ENCODE data around the gene SRPK3.

SRPK3 gene

GRCh38 chrX:153828308-153828707 lies 47.5 kb downstream of the SRPK3 start:
- Histone ChIP-seq H3K27me3 (ENCODE audit: control insufficient read depth in 1 of 2, insufficient read depth in 2 of 2, low read length in 2 of 2) (peaks cover 0 to 22% of the 10 kb centered on the region in 2 donors), H3K9me3 (ENCODE audit: control insufficient read depth in 2 of 2, low read length in 2 of 2) (no peaks in the 10 kb centered on the region), H3K27ac (ENCODE audit: low read length) (peak overlapping the region; percentile 41), H3K4me3 (ENCODE audit: low read length in 2 of 2) (peak overlapping the region; percentile 49 to 68), H3K9ac (ENCODE audit: low read length in 2 of 2) (peak overlapping the region; percentile 36 to 38), H3K36me3 (ENCODE audit: control insufficient read depth in 2 of 2, insufficient read depth in 2 of 2, low read length in 2 of 2) (no peaks in the 10 kb centered on the region), H3K4me1 (ENCODE audit: control insufficient read depth, insufficient read depth, low read length) (peaks cover 9% of the 10 kb centered on the region)

- H3K27me3 ChIP-seq (ENCODE audit: control insufficient read depth in 1 of 2, insufficient read depth in 2 of 2, low read length in 2 of 2), result peaks cover 0 to 18% of the 10 kb centered on the region in 2 donors
- peak overlapping the region; percentile 36 to 38 for H3K9ac ChIP-seq (ENCODE audit: low read length in 2 of 2)
- H3K9me3 ChIP-seq (ENCODE audit: control insufficient read depth in 2 of 2, low read length in 2 of 2), result no peaks in the 10 kb centered on the region
- H3K4me1 ChIP-seq (ENCODE audit: control insufficient read depth, insufficient read depth, low read length), result peaks cover 9% of the 10 kb centered on the region
- peak overlapping the region; percentile 57 to 68 for H3K4me3 ChIP-seq (ENCODE audit: low read length in 2 of 2)
- no peaks in the 10 kb centered on the region for H3K36me3 ChIP-seq (ENCODE audit: control insufficient read depth in 2 of 2, insufficient read depth in 2 of 2, low read length in 2 of 2)
- peak overlapping the region; percentile 41 for H3K27ac ChIP-seq (ENCODE audit: low read length)
These were observed 48.1 kb downstream of the SRPK3 start for GRCh38 chrX:153828723-153829548.

- peaks cover 0 to 17% of the 10 kb centered on the region in 2 donors for H3K27me3 ChIP-seq (ENCODE audit: control insufficient read depth in 1 of 2, insufficient read depth in 2 of 2, low read length in 2 of 2)
- peak overlapping the region in 1 of 2 donors; percentile 33 for H3K9ac ChIP-seq (ENCODE audit: low read length in 2 of 2)
- peaks cover 9% of the 10 kb centered on the region for H3K4me1 ChIP-seq (ENCODE audit: control insufficient read depth, insufficient read depth, low read length)
- peak overlapping the region; percentile 57 to 68 for H3K4me3 ChIP-seq (ENCODE audit: low read length in 2 of 2)
- no peaks in the 10 kb centered on the region for H3K9me3 ChIP-seq (ENCODE audit: control insufficient read depth in 2 of 2, low read length in 2 of 2)
- H3K36me3 ChIP-seq (ENCODE audit: control insufficient read depth in 2 of 2, insufficient read depth in 2 of 2, low read length in 2 of 2), result no peaks in the 10 kb centered on the region
- no peak overlapping the region for H3K27ac ChIP-seq (ENCODE audit: low read length)
These were observed 48.6 kb downstream of the SRPK3 start for GRCh38 chrX:153829549-153829798.

GRCh38 chrX:153829799-153830639 lies 49.2 kb downstream of the SRPK3 start, which contains the start of gene PDZD4:
TSS of gene PDZD4 (minus strand) at chrX:153830544. CDS start at chrX:153830298, 246 bp downstream.
- H3K4me3 ChIP-seq (ENCODE audit: low read length in 2 of 2), result peak within 1 kb of the TSS; percentile 57 to 68
- peaks cover 9% of the 10 kb centered on the region for H3K4me1 ChIP-seq (ENCODE audit: control insufficient read depth, insufficient read depth, low read length)
- H3K27me3 ChIP-seq (ENCODE audit: control insufficient read depth in 1 of 2, insufficient read depth in 2 of 2, low read length in 2 of 2), result peaks cover 0 to 17% of the 10 kb centered on the region in 2 donors
- H3K27ac ChIP-seq (ENCODE audit: low read length), result no peak within 1 kb of the TSS
- no peaks in the 10 kb centered on the region for H3K36me3 ChIP-seq (ENCODE audit: control insufficient read depth in 2 of 2, insufficient read depth in 2 of 2, low read length in 2 of 2)
- peak within 1 kb of the TSS in 1 of 2 donors; percentile 33 for H3K9ac ChIP-seq (ENCODE audit: low read length in 2 of 2)
- H3K9me3 ChIP-seq (ENCODE audit: control insufficient read depth in 2 of 2, low read length in 2 of 2), result no peaks in the 10 kb centered on the region

GRCh38 chrX:153830640-153831428 lies 50.0 kb downstream of the SRPK3 start:
- Histone ChIP-seq H3K27me3 (ENCODE audit: control insufficient read depth in 1 of 2, insufficient read depth in 2 of 2, low read length in 2 of 2) (peaks cover 0 to 17% of the 10 kb centered on the region in 2 donors), H3K9me3 (ENCODE audit: control insufficient read depth in 2 of 2, low read length in 2 of 2) (no peaks in the 10 kb centered on the region)

GRCh38 chrX:153831429-153832150 lies 50.7 kb downstream of the SRPK3 start:
- Histone ChIP-seq H3K4me1 (ENCODE audit: control insufficient read depth, insufficient read depth, low read length) (peaks cover 9% of the 10 kb centered on the region), H3K4me3 (ENCODE audit: low read length in 2 of 2) (no peak overlapping the region)

More at GRCh38 chrX:153830640-153831428, 50.0 kb downstream of the SRPK3 start:
- Histone ChIP-seq H3K4me3 (ENCODE audit: low read length in 2 of 2) (peak overlapping the region in 1 of 2 donors; percentile 52), H3K27ac (ENCODE audit: low read length) (no peak overlapping the region), H3K36me3 (ENCODE audit: control insufficient read depth in 2 of 2, insufficient read depth in 2 of 2, low read length in 2 of 2) (no peaks in the 10 kb centered on the region), H3K4me1 (ENCODE audit: control insufficient read depth, insufficient read depth, low read length) (peaks cover 9% of the 10 kb centered on the region), H3K9ac (ENCODE audit: low read length in 2 of 2) (no peak overlapping the region)

GRCh38 chrX:153832728-153833127 lies 51.9 kb downstream of the SRPK3 start:
- Histone ChIP-seq H3K4me3 (ENCODE audit: low read length in 2 of 2) (no peak overlapping the region), H3K4me1 (ENCODE audit: control insufficient read depth, insufficient read depth, low read length) (peaks cover 9% of the 10 kb centered on the region), H3K27me3 (ENCODE audit: control insufficient read depth in 1 of 2, insufficient read depth in 2 of 2, low read length in 2 of 2) (peaks cover 0 to 16% of the 10 kb centered on the region in 2 donors), H3K27ac (ENCODE audit: low read length) (no peak overlapping the region), H3K36me3 (ENCODE audit: control insufficient read depth in 2 of 2, insufficient read depth in 2 of 2, low read length in 2 of 2) (no peaks in the 10 kb centered on the region), H3K9me3 (ENCODE audit: control insufficient read depth in 2 of 2, low read length in 2 of 2) (no peaks in the 10 kb centered on the region), H3K9ac (ENCODE audit: low read length in 2 of 2) (no peak overlapping the region)

More at GRCh38 chrX:153831429-153832150, 50.7 kb downstream of the SRPK3 start:
- Histone ChIP-seq H3K9me3 (ENCODE audit: control insufficient read depth in 2 of 2, low read length in 2 of 2) (no peaks in the 10 kb centered on the region), H3K27me3 (ENCODE audit: control insufficient read depth in 1 of 2, insufficient read depth in 2 of 2, low read length in 2 of 2) (peaks cover 0 to 17% of the 10 kb centered on the region in 2 donors), H3K9ac (ENCODE audit: low read length in 2 of 2) (no peak overlapping the region), H3K36me3 (ENCODE audit: control insufficient read depth in 2 of 2, insufficient read depth in 2 of 2, low read length in 2 of 2) (no peaks in the 10 kb centered on the region), H3K27ac (ENCODE audit: low read length) (no peak overlapping the region)

Data from stomach smooth muscle (tissue), 2 donors.